Mammary epithelial cell (primary cell): Measurements from ENCODE around the gene EPHA6.

Experiments used
- CTCF ChIP-seq, 2 donors: IDR thresholded peaks in 1 of 2; conservative IDR thresholded peaks in 1 of 2; 2 replicates each; pipeline ENCODE4 v1.5.1; 2011 to 2012; ENCODE audit warnings: inconsistent platforms in 2 of 2, low read length in 2 of 2, mild to moderate bottlenecking in 2 of 2, control low read depth in 1 of 2, low read depth in 1 of 2; ENCODE audit not compliant: insufficient read depth in 1 of 2; ENCODE audit errors: extremely low read depth in 1 of 2
- EZH2 ChIP-seq: IDR thresholded peaks from 2 replicates; pipeline ENCODE4 v1.6.1; 2012; ENCODE audit warnings: low read length, inconsistent platforms, borderline replicate concordance

- TF ChIP-seq CTCF (conservative IDR thresholded peaks at IDR 0.05 in 1 of 2, IDR thresholded peaks at IDR 0.05 in 1 of 2; ENCODE audit: extremely low read depth in 1 of 2, insufficient read depth in 1 of 2, low read depth in 1 of 2, low read length in 2 of 2): no peak
- TF ChIP-seq EZH2: no peak
Measured at GRCh38 chr3:96966181-96966929, 152.0 kb downstream of the EPHA6 start.
